ENCODE data around the gene ANKHD1. TPM values are rescaled to one million over a fixed set of nuclear protein-coding genes. Genes with fewer than 3 reads are reported as not detected.

Gene ANKHD1
- total and polyA plus RNA-seq, 2 donors from 2014 or later: 26.4 to 130 TPM

GRCh38 chr5:140587495-140587894 lies 185.9 kb downstream of the ANKHD1 start:
- Histone ChIP-seq H3K27me3 (ENCODE audit: control insufficient read depth, insufficient read depth, low read length) (no peaks in the 10 kb centered on the region), H3K9me3 (ENCODE audit: control insufficient read depth in 2 of 3, insufficient read depth in 1 of 3, low read length in 3 of 3) (no peaks in the 10 kb centered on the region), H3K9ac (ENCODE audit: low read length in 3 of 3) (no peak overlapping the region), H3K4me3 (ENCODE audit: low read length in 3 of 3) (no peak overlapping the region), H3K4me1 (ENCODE audit: control insufficient read depth in 2 of 3, insufficient read depth in 2 of 3, low read depth in 1 of 3, low read length in 3 of 3) (no peaks in the 10 kb centered on the region), H3K36me3 (ENCODE audit: control insufficient read depth in 2 of 3, insufficient read depth in 3 of 3, low read length in 3 of 3) (no peaks in the 10 kb centered on the region), H3K27ac (ENCODE audit: low read depth in 2 of 2, low read length in 2 of 2) (no peak overlapping the region)
- DNase-seq (no peak), FAIRE-seq (no peak)
- intact Hi-C loops (cut with DNase I): no loop called here
- no peak for TF ChIP-seq CTCF (IDR thresholded peaks at IDR 0.05; ENCODE audit: borderline replicate concordance, extremely low read depth, insufficient read depth)

- Histone ChIP-seq H3K9me3 (ENCODE audit: control insufficient read depth in 2 of 3, insufficient read depth in 1 of 3, low read length in 3 of 3) (no peaks in the 10 kb centered on the region), H3K4me3 (ENCODE audit: low read length in 3 of 3) (no peak overlapping the region), H3K27me3 (ENCODE audit: control insufficient read depth, insufficient read depth, low read length) (no peaks in the 10 kb centered on the region), H3K4me1 (ENCODE audit: control insufficient read depth in 2 of 3, insufficient read depth in 2 of 3, low read depth in 1 of 3, low read length in 3 of 3) (no peaks in the 10 kb centered on the region), H3K27ac (ENCODE audit: low read depth in 2 of 2, low read length in 2 of 2) (no peak overlapping the region), H3K36me3 (ENCODE audit: control insufficient read depth in 2 of 3, insufficient read depth in 3 of 3, low read length in 3 of 3) (no peaks in the 10 kb centered on the region), H3K9ac (ENCODE audit: low read length in 3 of 3) (no peak overlapping the region)
- no peak for TF ChIP-seq CTCF (IDR thresholded peaks at IDR 0.05; ENCODE audit: borderline replicate concordance, extremely low read depth, insufficient read depth)
- FAIRE-seq (no peak), DNase-seq (no peak)
- intact Hi-C loops (cut with DNase I): no loop called here
Observed at GRCh38 chr5:140588311-140589070, 186.9 kb downstream of the ANKHD1 start.

Small RNA genes within 50 kb of the gene (microRNA-seq; reads per million reads assigned to microRNA genes)
- not detected for gene MIR6831

Other genes starting within 250 kb of the ANKHD1 start
- 157 TPM for gene CYSTM1, start 226.6 kb upstream of the ANKHD1 start, total RNA-seq
- 485 TPM for gene CYSTM1, start 226.6 kb upstream of the ANKHD1 start, polyA plus RNA-seq (ENCODE audit: insufficient read depth, low read depth, low replicate concordance)
- gene PFDN1, start 98.7 kb upstream of the ANKHD1 start, total RNA-seq: 48.9 TPM
- 85.8 TPM for gene PFDN1, start 98.7 kb upstream of the ANKHD1 start, polyA plus RNA-seq (ENCODE audit: insufficient read depth, low read depth, low replicate concordance)
- 7.8 TPM for gene HBEGF, start 55.2 kb upstream of the ANKHD1 start, total RNA-seq
- gene HBEGF, start 55.2 kb upstream of the ANKHD1 start, polyA plus RNA-seq (ENCODE audit: insufficient read depth, low read depth, low replicate concordance): 6.0 TPM
- 2.5 TPM for gene SLC4A9, start 41.6 kb upstream of the ANKHD1 start, total RNA-seq
- 29.9 TPM for gene SLC4A9, start 41.6 kb upstream of the ANKHD1 start, polyA plus RNA-seq (ENCODE audit: insufficient read depth, low read depth, low replicate concordance)
- gene EIF4EBP3, start 145.8 kb downstream of the ANKHD1 start, total RNA-seq: 22.6 TPM
- 48.8 TPM for gene EIF4EBP3, start 145.8 kb downstream of the ANKHD1 start, polyA plus RNA-seq (ENCODE audit: insufficient read depth, low read depth, low replicate concordance)
- gene SRA1, start 155.6 kb downstream of the ANKHD1 start, total RNA-seq: 31.3 TPM
- gene SRA1, start 155.6 kb downstream of the ANKHD1 start, polyA plus RNA-seq (ENCODE audit: insufficient read depth, low read depth, low replicate concordance): 52.4 TPM
- 33.9 TPM for gene APBB3, start 162.8 kb downstream of the ANKHD1 start, total RNA-seq
- 19.6 TPM for gene APBB3, start 162.8 kb downstream of the ANKHD1 start, polyA plus RNA-seq (ENCODE audit: insufficient read depth, low read depth, low replicate concordance)
- 89.9 TPM for gene SLC35A4, start 163.0 kb downstream of the ANKHD1 start, total RNA-seq
- gene SLC35A4, start 163.0 kb downstream of the ANKHD1 start, polyA plus RNA-seq (ENCODE audit: insufficient read depth, low read depth, low replicate concordance): 71.2 TPM
- 68.8 TPM for gene CD14, start 231.3 kb downstream of the ANKHD1 start, total RNA-seq
- 43.8 TPM for gene CD14, start 231.3 kb downstream of the ANKHD1 start, polyA plus RNA-seq (ENCODE audit: insufficient read depth, low read depth, low replicate concordance)
- 19.0 TPM for gene TMCO6, start 237.6 kb downstream of the ANKHD1 start, total RNA-seq
- gene TMCO6, start 237.6 kb downstream of the ANKHD1 start, polyA plus RNA-seq (ENCODE audit: insufficient read depth, low read depth, low replicate concordance): 7.6 TPM
- 56.8 TPM for gene NDUFA2, start 245.8 kb downstream of the ANKHD1 start, total RNA-seq
- gene NDUFA2, start 245.8 kb downstream of the ANKHD1 start, polyA plus RNA-seq (ENCODE audit: insufficient read depth, low read depth, low replicate concordance): 326 TPM
- gene IK, start 246.0 kb downstream of the ANKHD1 start, total RNA-seq: 76.9 TPM
- 72.5 TPM for gene IK, start 246.0 kb downstream of the ANKHD1 start, polyA plus RNA-seq (ENCODE audit: insufficient read depth, low read depth, low replicate concordance)